Measurements from ENCODE around the gene DOP1A. TPM values are rescaled to one million over a fixed set of nuclear protein-coding genes. Genes with fewer than 3 reads are reported as not detected.

Gene DOP1A
- total RNA-seq, 1 experiment from 2014 or later: 17.0 TPM

DNA sequence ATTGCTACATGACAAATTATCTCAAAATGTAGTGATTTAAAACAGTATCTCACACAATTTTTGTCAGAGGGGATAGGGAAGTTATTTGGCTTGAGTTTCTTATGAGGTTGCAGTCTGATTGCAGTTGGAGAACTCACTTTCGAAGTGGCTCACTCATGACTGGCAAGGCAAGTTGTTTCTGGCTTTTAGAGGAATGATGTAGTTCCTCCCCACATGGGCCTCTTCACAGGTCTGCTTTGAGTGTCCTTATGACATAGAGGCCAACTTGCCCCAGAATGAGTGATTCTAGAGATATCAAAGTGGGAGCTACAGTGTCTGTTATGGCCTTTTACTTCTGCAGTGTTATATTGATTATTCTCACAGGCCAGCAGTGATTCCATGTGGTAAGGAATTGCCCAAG, 6.1 kb downstream of the DOP1A start:
- Histone ChIP-seq H4K5ac (ENCODE audit: insufficient read length, low read depth, low read length) (no peak overlapping the region), H3K23me2 (ENCODE audit: insufficient read length, low read depth, low read length, poor library complexity, severe bottlenecking) (peaks cover 3% of the 10 kb centered on the region), H2BK5ac (ENCODE audit: insufficient read length, low read length) (no peak overlapping the region), H3K9me3 (ENCODE audit: control insufficient read depth, low read depth, low read length) (no peaks in the 10 kb centered on the region), H3K4me2 (ENCODE audit: insufficient read depth, insufficient read length, low read length) (no peak overlapping the region), H3K79me1 (ENCODE audit: insufficient read depth, low read depth, low read length, poor library complexity, severe bottlenecking) (no peaks in the 10 kb centered on the region), H2BK12ac (ENCODE audit: insufficient read length, low read depth, low read length) (no peak overlapping the region), H3K14ac (ENCODE audit: insufficient read depth, low read length) (no peak overlapping the region), H3K4me1 (ENCODE audit: insufficient read depth, low read length) (no peaks in the 10 kb centered on the region), H3K56ac (ENCODE audit: insufficient read length, low read depth, low read length) (no peak overlapping the region), H3K27me3 (ENCODE audit: insufficient read depth, low read length) (no peaks in the 10 kb centered on the region), H3K79me2 (ENCODE audit: insufficient read depth, low read length) (0 out of 2 replicates have a peak, but pooled peaks cover 1% of the 10 kb centered on the region), H4K91ac (ENCODE audit: insufficient read length, low read depth, low read length) (no peak overlapping the region), H3K23ac (ENCODE audit: insufficient read length, low read depth, low read length) (no peak overlapping the region), H2BK120ac (ENCODE audit: low read depth, low read length, poor library complexity, severe bottlenecking) (no peak overlapping the region), H2AFZ (ENCODE audit: low read length) (no peak overlapping the region), H3K27ac (ENCODE audit: insufficient read length, low read depth, low read length) (no peak overlapping the region), H4K20me1 (ENCODE audit: control insufficient read depth, insufficient read depth, insufficient read length) (no peaks in the 10 kb centered on the region), H2AK5ac (ENCODE audit: insufficient read length, low read length) (no peak overlapping the region), H4K8ac (replicated peaks; ENCODE audit: insufficient read length, low read depth, low read length) (no peak overlapping the region), H3K18ac (ENCODE audit: insufficient read length, low read depth, low read length) (no peak overlapping the region), H3K9ac (ENCODE audit: extremely low read depth, insufficient read length, low read length) (no peak overlapping the region), H3K4ac (ENCODE audit: low read depth, low read length) (no peak overlapping the region), H2BK15ac (ENCODE audit: low read depth, low read length) (no peak overlapping the region), H2BK20ac (ENCODE audit: low read depth, low read length, poor library complexity, severe bottlenecking) (no peak overlapping the region), H3T11ph (ENCODE audit: low read length) (no peak overlapping the region)
- TF ChIP-seq, protein P1, sequence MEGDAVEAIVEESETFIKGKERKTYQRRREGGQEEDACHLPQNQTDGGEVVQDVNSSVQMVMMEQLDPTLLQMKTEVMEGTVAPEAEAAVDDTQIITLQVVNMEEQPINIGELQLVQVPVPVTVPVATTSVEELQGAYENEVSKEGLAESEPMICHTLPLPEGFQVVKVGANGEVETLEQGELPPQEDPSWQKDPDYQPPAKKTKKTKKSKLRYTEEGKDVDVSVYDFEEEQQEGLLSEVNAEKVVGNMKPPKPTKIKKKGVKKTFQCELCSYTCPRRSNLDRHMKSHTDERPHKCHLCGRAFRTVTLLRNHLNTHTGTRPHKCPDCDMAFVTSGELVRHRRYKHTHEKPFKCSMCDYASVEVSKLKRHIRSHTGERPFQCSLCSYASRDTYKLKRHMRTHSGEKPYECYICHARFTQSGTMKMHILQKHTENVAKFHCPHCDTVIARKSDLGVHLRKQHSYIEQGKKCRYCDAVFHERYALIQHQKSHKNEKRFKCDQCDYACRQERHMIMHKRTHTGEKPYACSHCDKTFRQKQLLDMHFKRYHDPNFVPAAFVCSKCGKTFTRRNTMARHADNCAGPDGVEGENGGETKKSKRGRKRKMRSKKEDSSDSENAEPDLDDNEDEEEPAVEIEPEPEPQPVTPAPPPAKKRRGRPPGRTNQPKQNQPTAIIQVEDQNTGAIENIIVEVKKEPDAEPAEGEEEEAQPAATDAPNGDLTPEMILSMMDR (conservative IDR thresholded peaks at IDR 0.05): no peak
- DNase-seq: no peak
- no peak overlapping the region for H3K27ac Mint-ChIP-seq
- H3K4me3 Mint-ChIP-seq: no peak overlapping the region
- H3K4me1 Mint-ChIP-seq: peaks cover 42 to 45% of the 10 kb centered on the region in 2 experiments
- H3K27me3 Mint-ChIP-seq (ENCODE audit: low read depth): no peaks in the 10 kb centered on the region
- peaks cover 2 to 17% (median 17%) of the 10 kb centered on the region in 3 experiments; a peak in 6 of 7 replicates for H3K36me3 Mint-ChIP-seq (ENCODE audit: insufficient read depth in 1 of 3, low read depth in 3 of 3)
- H3K9me3 Mint-ChIP-seq: no peaks in the 10 kb centered on the region; a peak in 1 of 5 replicates
- WGBS (ENCODE audit: extremely low coverage, insufficient read length, low lambda C conversion rate): no CpG with 5 or more reads among the region's 1 CpG

Data from H9 (cell line).